Muscle of back (tissue), 11 donors: ENCODE measurements around the gene CHTF8. TPM values are rescaled to one million over a fixed set of nuclear protein-coding genes. Genes with fewer than 3 reads are reported as not detected.

ENCODE experiments used
- DNase-seq, 3 donors: peaks; one replicate each; pipeline versions ENCODE4 v3.0.0 to v3.0.0-alpha.2; 2013
- polyA plus RNA-seq, 10 donors: library from polyadenylated mRNA; unstranded; fragments of 120-200 nt; gene quantifications; one replicate each; pipeline ENCODE4 v1.2.1, GENCODE V29; 2013; ENCODE audit not compliant: insufficient read length in 10 of 10

CHTF8 gene
- polyA plus RNA-seq, 10 donors = 58.6 to 83.0 (median 65.6) TPM

GRCh38 chr16:69089091-69089910, 43.1 kb downstream of the CHTF8 start:
- DNase-seq = no peak

GRCh38 chr16:69088684-69089083, 43.7 kb downstream of the CHTF8 start:
- no peak for DNase-seq

GRCh38 chr16:69087161-69087581, 45.2 kb downstream of the CHTF8 start:
- no peak for DNase-seq

GRCh38 chr16:69085032-69085695, 47.2 kb downstream of the CHTF8 start:
- DNase-seq = no peak

- DNase-seq = no peak
Measured at GRCh38 chr16:69084289-69084688, 48.1 kb downstream of the CHTF8 start.

- no peak for DNase-seq
Measured at GRCh38 chr16:69083306-69083941, 49.0 kb downstream of the CHTF8 start.

GRCh38 chr16:69079697-69080096, 52.7 kb downstream of the CHTF8 start:
- DNase-seq = no peak

- DNase-seq = no peak
Measured at GRCh38 chr16:69078073-69078472, 54.3 kb downstream of the CHTF8 start.

- DNase-seq = no peak
Measured at GRCh38 chr16:69077251-69077650, 55.1 kb downstream of the CHTF8 start.

GRCh38 chr16:69073181-69073702, 59.1 kb downstream of the CHTF8 start:
- peak in 1 of 3 donors; percentile 43 for DNase-seq

- DNase-seq = no peak
Measured at GRCh38 chr16:69072640-69072974, 59.8 kb downstream of the CHTF8 start.

GRCh38 chr16:69071036-69071435, 61.4 kb downstream of the CHTF8 start:
- DNase-seq = no peak

- DNase-seq = no peak
Measured at GRCh38 chr16:69069504-69069903, 62.9 kb downstream of the CHTF8 start.

Other genes with a start within 250 kb of the CHTF8 start
- gene HAS3, start 26.9 kb downstream of the CHTF8 start, polyA plus RNA-seq = 1 to 10 TPM; 1.4 to 5.3 (median 2.1) TPM
- gene UTP4, start 61 bp upstream of the CHTF8 start, polyA plus RNA-seq = 10 to 100 TPM; 30.3 to 40.9 (median 35.4) TPM
- gene SNTB2, start 54.6 kb upstream of the CHTF8 start, polyA plus RNA-seq = 10 to 100 TPM; 14.8 to 21.2 (median 17.7) TPM
- gene VPS4A, start 178.8 kb upstream of the CHTF8 start, polyA plus RNA-seq = 10 to 100 TPM; 32.4 to 38.1 (median 36.2) TPM
- gene PDF, start 198.0 kb upstream of the CHTF8 start, polyA plus RNA-seq = 1 to 10 TPM; 2.3 to 7.1 (median 3.8) TPM
- gene COG8, start 207.0 kb upstream of the CHTF8 start, polyA plus RNA-seq = 10 to 100 TPM; 19.0 to 23.6 (median 20.8) TPM
- gene NIP7, start 207.2 kb upstream of the CHTF8 start, polyA plus RNA-seq = 10 to 100 TPM; 18.4 to 29.5 (median 23.4) TPM
- 1 to 10 TPM in 7 of 10 donors, under 1 TPM in 3; 0.80 to 2.0 (median 1.4) TPM for gene TMED6, start 219.2 kb upstream of the CHTF8 start, polyA plus RNA-seq